Ascending aorta (tissue), 2 donors: ENCODE results near the gene KIF16B. TPM values are rescaled to one million over a fixed set of nuclear protein-coding genes. Genes with fewer than 3 reads are reported as not detected.

Source experiments
- DNase-seq, 2 donors: peaks; one replicate each; pipeline ENCODE4 v3.0.0-alpha.2; 2019; ENCODE audit warnings: low spot score in 2 of 2
- H3K27ac ChIP-seq, 2 donors: fragments of 200-600 bp; sonication (generic); one replicate each; pipeline ENCODE4 v1.5.1; 2016 to 2017; ENCODE audit warnings: mild to moderate bottlenecking in 1 of 2
- H3K27me3 ChIP-seq: fragments of 200-600 bp; sonication (generic); one replicate; pipeline ENCODE4 v1.5.1; 2017
- H3K36me3 ChIP-seq, 2 donors: fragments of 200-600 bp; sonication (generic); one replicate each; pipeline ENCODE4 v1.5.1; 2016
- H3K4me1 ChIP-seq, 2 donors: fragments of 200-600 bp; sonication (generic); one replicate each; pipeline ENCODE4 v1.5.1; 2016 to 2017; ENCODE audit warnings: mild to moderate bottlenecking in 1 of 2
- H3K4me3 ChIP-seq, 2 donors: fragments of 200-600 bp; sonication (generic); one replicate each; pipeline ENCODE4 v1.5.1; 2016 to 2017; ENCODE audit warnings: mild to moderate bottlenecking in 1 of 2
- H3K9me3 ChIP-seq, 2 donors: fragments of 200-600 bp; sonication (generic); one replicate each; pipeline ENCODE4 v1.5.1; 2016
- CTCF ChIP-seq, 3 experiments: fragments of 200-600 bp in 2 of 3; fragments of 450-650 bp in 1 of 3; sonication (generic) in 2 of 3; IDR thresholded peaks; one replicate each; pipeline ENCODE4 v1.5.1; 2016 to 2019; ENCODE audit warnings: antibody characterized with exemption in 3 of 3, mild to moderate bottlenecking in 1 of 3, moderate library complexity in 1 of 3
- intact Hi-C: fragments of 100-400 bp; cut with DNase I; formaldehyde crosslinking; loops from one replicate; pipeline ENCODE4 v1.15.1; 2023
- total RNA-seq: library from RNA; depleted of rRNA; stranded (reverse); fragments of >200 nt; gene quantifications from one replicate; pipeline ENCODE4 v1.1.0, GENCODE V29; 2016

KIF16B gene
- total RNA-seq, 1 donor from 2014 or later: 6.3 TPM

GRCh38 chr20:16399801-16400200 is 173.4 kb downstream of the KIF16B start:
- intact Hi-C loops: no loop called here
- peaks cover 0 to 5% of the 10 kb centered on the region in 2 donors for H3K4me1 ChIP-seq

GRCh38 chr20:16397086-16397485 is 176.2 kb downstream of the KIF16B start:
- H3K9me3 ChIP-seq: no peaks in the 10 kb centered on the region
- no peak for TF ChIP-seq CTCF (IDR thresholded peaks at IDR 0.05)
- DNase-seq: peak in 1 of 2 donors; percentile 77
- peak overlapping the region; percentile 40 to 47 for H3K27ac ChIP-seq
- H3K4me1 ChIP-seq: peaks cover 0 to 5% of the 10 kb centered on the region in 2 donors
- intact Hi-C loops: no loop called here
- no peaks in the 10 kb centered on the region for H3K36me3 ChIP-seq
- no peaks in the 10 kb centered on the region for H3K27me3 ChIP-seq
- no peak overlapping the region for H3K4me3 ChIP-seq

More at GRCh38 chr20:16399801-16400200, 173.4 kb downstream of the KIF16B start:
- Histone ChIP-seq H3K4me3 (no peak overlapping the region), H3K27me3 (no peaks in the 10 kb centered on the region), H3K36me3 (peaks cover 2 to 3% of the 10 kb centered on the region in 2 donors), H3K9me3 (no peaks in the 10 kb centered on the region), H3K27ac (no peak overlapping the region)
- no peak for DNase-seq
- TF ChIP-seq CTCF (IDR thresholded peaks at IDR 0.05): no peak

- no peak for DNase-seq
- no peak for TF ChIP-seq CTCF (IDR thresholded peaks at IDR 0.05)
- Histone ChIP-seq H3K27ac (no peak overlapping the region), H3K36me3 (no peaks in the 10 kb centered on the region), H3K4me1 (peaks cover 0 to 5% of the 10 kb centered on the region in 2 donors), H3K4me3 (no peak overlapping the region), H3K9me3 (no peaks in the 10 kb centered on the region), H3K27me3 (no peaks in the 10 kb centered on the region)
- intact Hi-C loops: no loop called here
Observed at GRCh38 chr20:16395366-16395765, 177.9 kb downstream of the KIF16B start.

GRCh38 chr20:16394784-16395183 is 178.5 kb downstream of the KIF16B start:
- Histone ChIP-seq H3K4me3 (no peak overlapping the region), H3K27ac (no peak overlapping the region), H3K27me3 (no peaks in the 10 kb centered on the region), H3K36me3 (no peaks in the 10 kb centered on the region), H3K9me3 (no peaks in the 10 kb centered on the region), H3K4me1 (peaks cover 0 to 5% of the 10 kb centered on the region in 2 donors)
- intact Hi-C loops: no loop called here
- DNase-seq: no peak
- no peak for TF ChIP-seq CTCF (IDR thresholded peaks at IDR 0.05)

- no peak for TF ChIP-seq CTCF (IDR thresholded peaks at IDR 0.05)
- no peaks in the 10 kb centered on the region for H3K27me3 ChIP-seq
- H3K4me3 ChIP-seq: no peak overlapping the region
- no peaks in the 10 kb centered on the region for H3K9me3 ChIP-seq
- no peak for DNase-seq
- intact Hi-C loops: no loop called here
- no peaks in the 10 kb centered on the region for H3K36me3 ChIP-seq
- no peak overlapping the region for H3K27ac ChIP-seq
- peaks cover 0 to 5% of the 10 kb centered on the region in 2 donors for H3K4me1 ChIP-seq
Observed at GRCh38 chr20:16393836-16394235, 179.4 kb downstream of the KIF16B start.

- H3K9me3 ChIP-seq: no peaks in the 10 kb centered on the region
- no peak for DNase-seq
- TF ChIP-seq CTCF (IDR thresholded peaks at IDR 0.05): no peak
Observed at GRCh38 chr20:16393297-16393696, 180.0 kb downstream of the KIF16B start.

More at GRCh38 chr20:16393297-16393696, 180.0 kb downstream of the KIF16B start:
- no peaks in the 10 kb centered on the region for H3K27me3 ChIP-seq
- intact Hi-C loops: no loop called here
- no peak overlapping the region for H3K4me3 ChIP-seq
- no peak overlapping the region for H3K27ac ChIP-seq
- peaks cover 0 to 4% of the 10 kb centered on the region in 2 donors for H3K4me1 ChIP-seq
- H3K36me3 ChIP-seq: no peaks in the 10 kb centered on the region
